Measurements from ENCODE around the gene HOXA10.

HOXA10 gene

DNA sequence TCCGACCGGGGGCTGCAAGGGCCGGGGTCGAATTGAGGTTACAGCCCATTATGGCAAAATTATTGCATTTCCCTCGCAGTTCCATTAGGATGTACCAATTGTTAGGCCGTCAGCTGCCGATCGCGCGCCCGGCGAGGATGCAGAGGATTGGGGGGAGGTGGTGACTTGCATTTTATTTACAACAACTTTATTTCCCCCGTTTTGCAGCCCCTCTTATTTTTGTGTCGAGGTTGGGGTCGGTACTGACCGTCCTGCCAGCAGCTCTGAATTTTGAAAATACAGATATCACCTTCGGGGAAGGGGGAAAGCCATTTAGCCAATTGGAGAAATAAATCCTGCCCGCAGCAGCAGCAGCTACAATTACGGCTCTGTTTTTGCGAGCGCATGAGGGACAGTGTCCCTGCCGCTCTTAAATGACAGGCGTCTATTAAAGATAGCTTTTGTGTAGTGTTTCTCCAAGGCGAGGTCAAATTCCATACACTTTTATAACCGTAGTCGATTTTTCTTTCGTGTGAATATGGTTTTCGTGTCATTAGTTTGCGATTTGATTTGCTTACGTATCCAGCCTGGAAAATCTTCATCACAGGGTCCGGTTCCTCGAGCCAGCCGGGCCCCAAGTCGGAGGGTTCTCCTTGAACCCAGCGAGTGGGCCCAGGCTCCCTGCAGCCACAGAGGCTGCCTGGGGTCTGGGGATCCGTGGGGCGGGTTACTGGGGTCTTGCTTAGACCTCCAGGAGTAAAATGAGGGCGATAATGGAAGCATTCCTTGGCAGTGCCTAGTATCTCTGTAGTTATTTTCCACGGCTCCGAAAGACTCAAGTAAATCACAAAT, 30.0 kb downstream of the HOXA10 start:
- no peak for DNase-seq (ENCODE audit: low read depth)
- TF ChIP-seq, protein P1, sequence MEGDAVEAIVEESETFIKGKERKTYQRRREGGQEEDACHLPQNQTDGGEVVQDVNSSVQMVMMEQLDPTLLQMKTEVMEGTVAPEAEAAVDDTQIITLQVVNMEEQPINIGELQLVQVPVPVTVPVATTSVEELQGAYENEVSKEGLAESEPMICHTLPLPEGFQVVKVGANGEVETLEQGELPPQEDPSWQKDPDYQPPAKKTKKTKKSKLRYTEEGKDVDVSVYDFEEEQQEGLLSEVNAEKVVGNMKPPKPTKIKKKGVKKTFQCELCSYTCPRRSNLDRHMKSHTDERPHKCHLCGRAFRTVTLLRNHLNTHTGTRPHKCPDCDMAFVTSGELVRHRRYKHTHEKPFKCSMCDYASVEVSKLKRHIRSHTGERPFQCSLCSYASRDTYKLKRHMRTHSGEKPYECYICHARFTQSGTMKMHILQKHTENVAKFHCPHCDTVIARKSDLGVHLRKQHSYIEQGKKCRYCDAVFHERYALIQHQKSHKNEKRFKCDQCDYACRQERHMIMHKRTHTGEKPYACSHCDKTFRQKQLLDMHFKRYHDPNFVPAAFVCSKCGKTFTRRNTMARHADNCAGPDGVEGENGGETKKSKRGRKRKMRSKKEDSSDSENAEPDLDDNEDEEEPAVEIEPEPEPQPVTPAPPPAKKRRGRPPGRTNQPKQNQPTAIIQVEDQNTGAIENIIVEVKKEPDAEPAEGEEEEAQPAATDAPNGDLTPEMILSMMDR (IDR thresholded peaks at IDR 0.05; ENCODE audit: low read depth, low read length): no peak
- TF ChIP-seq POLR2A (IDR thresholded peaks at IDR 0.05; ENCODE audit: extremely low read depth, insufficient read length) (no peak), MYC (IDR thresholded peaks at IDR 0.05; ENCODE audit: low read depth, low read length) (no peak)
- TF ChIP-seq, protein P2, sequence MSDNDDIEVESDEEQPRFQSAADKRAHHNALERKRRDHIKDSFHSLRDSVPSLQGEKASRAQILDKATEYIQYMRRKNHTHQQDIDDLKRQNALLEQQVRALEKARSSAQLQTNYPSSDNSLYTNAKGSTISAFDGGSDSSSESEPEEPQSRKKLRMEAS (IDR thresholded peaks at IDR 0.05; ENCODE audit: low read depth, low read length): no peak
- H3K4me3 ChIP-seq (ENCODE audit: low read depth, low read length): no peak overlapping the region

DNA sequence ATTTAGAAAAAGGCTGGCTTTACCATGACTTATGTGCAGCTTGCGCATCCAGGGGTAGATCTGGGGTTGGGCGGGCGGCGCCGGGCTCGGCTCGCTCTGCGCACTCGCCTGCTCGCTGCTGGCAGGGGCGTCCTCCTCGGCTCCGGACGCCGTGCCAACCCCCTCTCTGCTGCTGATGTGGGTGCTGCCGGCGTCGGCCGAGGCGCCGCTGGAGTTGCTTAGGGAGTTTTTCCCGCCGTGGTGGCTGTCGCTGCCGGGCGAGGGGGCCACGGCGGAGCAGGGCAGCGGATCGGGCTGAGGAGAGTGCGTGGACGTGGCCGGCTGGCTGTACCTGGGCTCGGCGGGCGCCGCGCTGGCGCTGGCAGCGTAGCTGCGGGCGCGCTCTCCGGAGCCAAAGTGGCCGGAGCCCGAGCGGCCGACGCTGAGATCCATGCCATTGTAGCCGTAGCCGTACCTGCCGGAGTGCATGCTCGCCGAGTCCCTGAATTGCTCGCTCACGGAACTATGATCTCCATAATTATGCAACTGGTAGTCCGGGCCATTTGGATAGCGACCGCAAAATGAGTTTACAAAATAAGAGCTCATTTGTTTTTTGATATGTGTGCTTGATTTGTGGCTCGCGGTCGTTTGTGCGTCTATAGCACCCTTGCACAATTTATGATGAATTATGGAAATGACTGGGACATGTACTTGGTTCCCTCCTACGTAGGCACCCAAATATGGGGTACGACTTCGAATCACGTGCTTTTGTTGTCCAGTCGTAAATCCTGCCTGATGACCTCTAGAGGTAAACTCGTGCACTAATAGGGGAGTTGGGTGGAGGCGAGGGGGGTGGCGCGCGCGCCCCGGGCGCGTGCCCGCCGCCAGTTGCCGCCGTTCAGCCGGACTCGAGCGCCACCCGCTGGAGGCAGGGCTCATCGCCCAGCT, 30.8 kb downstream of the HOXA10 start, which contains the start of gene HOXA5:
HOXA5 (minus strand) TSS at position 659 of the 927 bp plus-strand sequence; CDS start at position 585, 74 bp downstream.
- H3K4me3 ChIP-seq (ENCODE audit: low read depth, low read length): no peak within 1 kb of the TSS
- DNase-seq (ENCODE audit: low read depth): no peak
- TF ChIP-seq POLR2A (IDR thresholded peaks at IDR 0.05; ENCODE audit: extremely low read depth, insufficient read length) (no peak), MYC (IDR thresholded peaks at IDR 0.05; ENCODE audit: low read depth, low read length) (no peak)
- TF ChIP-seq, protein P1 (IDR thresholded peaks at IDR 0.05; ENCODE audit: low read depth, low read length): no peak
- TF ChIP-seq, protein P2 (IDR thresholded peaks at IDR 0.05; ENCODE audit: low read depth, low read length): no peak

DNA sequence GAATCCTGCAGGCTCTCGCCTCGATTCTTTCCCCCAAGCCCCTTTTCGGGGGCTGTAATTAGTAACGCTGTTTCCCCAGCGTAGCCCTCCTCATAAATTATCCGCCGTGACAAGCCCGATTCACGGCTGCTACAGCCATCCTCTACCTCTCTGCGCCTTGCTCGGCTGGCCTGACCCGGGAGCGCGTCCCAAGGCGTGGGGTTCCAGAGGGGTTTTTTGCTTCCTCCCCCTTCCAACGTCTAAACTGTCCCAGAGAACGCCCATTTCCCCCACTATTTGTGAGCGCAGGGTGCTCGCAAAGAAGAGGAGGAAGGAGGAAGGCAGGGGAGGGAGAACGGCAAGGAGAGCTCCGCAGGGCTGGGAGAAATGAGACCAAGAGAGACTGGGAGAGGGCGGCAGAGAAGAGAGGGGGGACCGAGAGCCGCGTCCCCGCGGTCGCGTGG, 31.5 kb downstream of the HOXA10 start:
- DNase-seq (ENCODE audit: low read depth): no peak
- no peak overlapping the region for H3K4me3 ChIP-seq (ENCODE audit: low read depth, low read length)
- TF ChIP-seq, protein P2 (IDR thresholded peaks at IDR 0.05; ENCODE audit: low read depth, low read length): no peak
- no peak for TF ChIP-seq POLR2A (IDR thresholded peaks at IDR 0.05; ENCODE audit: extremely low read depth, insufficient read length)
- TF ChIP-seq, protein P1 (IDR thresholded peaks at IDR 0.05; ENCODE audit: low read depth, low read length): no peak
- no peak for TF ChIP-seq MYC (IDR thresholded peaks at IDR 0.05; ENCODE audit: low read depth, low read length)

DNA sequence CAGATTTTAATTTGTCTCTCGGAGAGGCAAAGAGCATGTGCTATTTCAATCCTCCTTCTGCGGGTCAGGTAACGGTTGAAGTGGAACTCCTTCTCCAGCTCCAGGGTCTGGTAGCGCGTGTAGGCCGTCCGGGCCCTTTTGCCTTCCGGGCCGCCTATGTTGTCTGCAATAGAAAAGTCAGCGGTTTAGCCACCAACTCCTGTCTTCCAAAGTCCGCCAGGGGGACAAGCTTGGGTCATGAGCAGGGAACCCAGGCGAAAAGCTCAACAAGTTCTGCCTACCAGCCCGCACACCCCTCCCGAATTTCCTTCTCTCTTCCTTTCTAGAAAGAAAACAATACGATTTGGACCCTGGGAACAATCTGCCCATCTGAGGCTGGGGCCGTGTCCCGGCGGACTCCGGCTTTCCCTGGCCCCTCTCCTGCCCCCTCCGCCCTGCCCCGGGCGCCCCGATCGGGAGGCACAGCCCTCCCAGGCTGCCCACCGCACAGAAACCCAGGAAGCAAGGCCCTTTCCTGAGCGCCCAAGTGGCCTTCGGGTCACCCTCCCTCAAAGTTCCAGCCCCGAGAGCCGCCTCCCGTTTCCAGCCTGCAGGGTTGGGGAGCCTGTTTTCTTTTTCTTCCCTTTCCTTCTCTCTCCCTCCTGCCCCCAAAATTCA, 32.1 kb downstream of the HOXA10 start:
- DNase-seq (ENCODE audit: low read depth): no peak
- H3K4me3 ChIP-seq (ENCODE audit: low read depth, low read length): no peak overlapping the region
- TF ChIP-seq, protein P1 (IDR thresholded peaks at IDR 0.05; ENCODE audit: low read depth, low read length): no peak
- TF ChIP-seq POLR2A (IDR thresholded peaks at IDR 0.05; ENCODE audit: extremely low read depth, insufficient read length) (no peak), MYC (IDR thresholded peaks at IDR 0.05; ENCODE audit: low read depth, low read length) (no peak)
- TF ChIP-seq, protein P2 (IDR thresholded peaks at IDR 0.05; ENCODE audit: low read depth, low read length): no peak
